KBM-7 (cell line): ENCODE results near the gene TBCC.
"Not testable (repeated sequence)": the region's sequence is repeated elsewhere in the genome, so short reads cannot be mapped to it uniquely, and the experiment has no call there.

ENCODE experiments used
- DNase-seq: peaks from one replicate; pipeline ENCODE4 v3.0.0-alpha.2; 2015
- in situ Hi-C: fragments of 300-500 bp; cut with MboI; formaldehyde crosslinking; loops from 2 replicates; pipeline ENCODE4 v1.14.3; 2020; ENCODE audit warnings: low sequenced_read_pairs, low pct_unique_long_range_greater_than_20kb, mixed read lengths

The TBCC gene

GRCh38 chr6:42744351-42744893 is 1.5 kb downstream of the TBCC start:
- in situ Hi-C loops = no loop called here
- DNase-seq = no peak

DNA sequence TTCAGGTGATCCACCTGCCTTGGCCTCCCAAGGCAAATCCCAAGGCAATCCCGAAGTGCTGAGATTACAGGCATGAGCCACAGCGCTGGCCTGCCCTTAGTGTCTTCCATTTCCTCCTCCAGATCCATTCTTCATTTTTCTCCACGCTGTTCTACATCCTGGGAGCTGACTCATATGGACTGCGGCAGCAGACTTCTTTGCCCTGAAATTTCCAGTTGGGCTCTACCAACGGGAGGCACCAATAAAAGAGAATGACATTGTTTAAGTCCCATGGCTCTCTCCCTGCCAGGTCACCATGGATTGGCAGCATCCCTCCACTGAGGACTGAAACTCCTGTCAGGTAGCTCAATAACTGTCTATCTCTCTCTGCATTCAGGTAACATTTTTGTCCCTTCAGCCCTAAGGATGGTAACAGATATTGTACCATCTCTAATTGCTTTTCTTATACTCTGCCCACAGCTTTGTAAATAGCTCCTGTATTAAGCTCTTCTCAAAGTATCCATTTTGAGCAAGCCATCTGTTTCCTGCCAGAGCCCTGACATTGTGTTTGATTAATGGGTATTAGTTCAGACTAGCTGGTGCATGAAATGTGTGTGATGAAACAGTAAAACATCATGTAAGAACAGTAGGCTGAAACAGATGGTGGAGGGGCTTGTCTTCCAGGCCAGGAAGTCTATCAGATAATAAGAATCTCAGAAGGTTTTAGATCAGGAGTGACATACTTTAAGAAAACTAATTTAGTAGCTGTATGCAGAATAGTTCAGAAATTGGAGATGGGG is 3.6 kb downstream of the TBCC start:
- in situ Hi-C loops = no loop called here
- DNase-seq = peak; percentile 88

- DNase-seq = no peak
- in situ Hi-C loops = no loop called here
Measured at GRCh38 chr6:42740725-42741124, 5.2 kb downstream of the TBCC start.

GRCh38 chr6:42735976-42736375 is 9.9 kb downstream of the TBCC start:
- DNase-seq = no peak
- in situ Hi-C loops = no loop called here

GRCh38 chr6:42733867-42734481 is 11.9 kb downstream of the TBCC start:
- peak; percentile 85 for DNase-seq
- in situ Hi-C loops = not testable (repeated sequence)

- DNase-seq = no peak
- in situ Hi-C loops = no loop called here
Measured at GRCh38 chr6:42729731-42730130, 16.2 kb downstream of the TBCC start.

DNA sequence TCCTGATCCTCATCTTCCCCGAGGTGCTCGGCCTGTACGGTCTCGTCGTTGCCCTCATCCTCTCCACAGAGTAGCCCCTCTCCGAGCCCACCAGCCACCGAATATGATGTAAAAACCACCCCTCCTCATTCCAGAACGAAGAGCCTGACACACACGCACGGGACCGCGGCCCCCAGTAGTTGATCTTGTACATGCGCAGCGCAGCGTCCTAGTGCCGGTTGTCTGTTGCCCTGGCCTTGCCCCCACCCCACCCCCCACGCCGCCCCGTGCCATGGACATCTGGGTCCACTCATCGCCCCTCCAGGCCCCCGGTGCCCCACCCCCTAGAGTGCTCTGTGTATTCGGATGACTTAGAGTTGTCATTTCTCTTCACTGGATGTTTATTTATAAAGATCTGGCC is 18.3 kb downstream of the TBCC start:
- no peak for DNase-seq

GRCh38 chr6:42727087-42727611 is 18.8 kb downstream of the TBCC start:
- DNase-seq = no peak
- in situ Hi-C loops = no loop called here

More for the DNA sequence above, 18.3 kb downstream of the TBCC start:
- in situ Hi-C loops = no loop called here

GRCh38 chr6:42726485-42727086 is 19.3 kb downstream of the TBCC start:
- peak; percentile 92 for DNase-seq
- in situ Hi-C loops = no loop called here

DNA sequence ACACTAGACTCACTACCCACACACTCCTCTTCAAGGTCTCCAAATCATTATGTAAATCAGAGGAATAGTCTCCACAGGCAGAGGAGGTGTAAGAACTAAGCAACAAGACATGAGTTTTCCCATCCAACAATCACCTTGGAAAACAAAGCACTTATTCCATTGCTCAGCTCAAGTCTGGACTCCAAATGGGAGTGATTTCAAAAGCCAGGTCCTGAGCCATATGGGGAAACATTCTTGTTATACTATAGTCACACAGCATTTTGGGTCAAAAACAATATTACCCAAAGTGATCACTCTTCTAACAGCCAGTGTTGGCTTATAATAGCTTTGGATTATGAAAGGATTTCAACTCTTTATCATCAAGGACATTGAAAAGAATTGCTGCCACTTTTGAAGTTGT is 19.9 kb downstream of the TBCC start:
- DNase-seq = no peak
- in situ Hi-C loops = no loop called here

GRCh38 chr6:42724825-42725224 is 21.1 kb downstream of the TBCC start:
- DNase-seq = no peak
- in situ Hi-C loops = no loop called here

DNA sequence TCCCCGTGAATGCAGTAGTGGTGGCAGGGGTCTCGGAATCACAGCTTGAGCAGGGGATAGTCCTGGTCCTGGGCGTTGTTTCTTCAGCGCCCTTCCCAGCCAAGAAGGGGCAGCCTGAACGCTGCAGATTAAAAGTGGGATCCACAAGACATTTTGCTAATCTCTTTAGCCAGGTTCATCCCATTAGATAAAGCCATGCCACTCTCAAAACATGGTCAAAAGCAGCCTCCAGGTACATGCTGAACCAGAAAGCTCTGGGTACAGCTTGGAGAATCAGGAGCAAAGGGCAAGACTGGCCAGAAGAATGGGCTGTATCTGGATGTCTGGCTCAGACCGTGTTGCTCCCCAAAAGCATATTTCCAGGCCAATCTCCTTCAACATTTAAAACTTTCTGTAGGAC is 23.4 kb downstream of the TBCC start, which contains the start of gene PRPH2:
PRPH2 (minus strand) TSS at position 101 of the 400 bp plus-strand sequence. CDS start 263 bp downstream, outside the sequence.
- DNase-seq = no peak
- in situ Hi-C loops = no loop called here

GRCh38 chr6:42720739-42721138 is 25.2 kb downstream of the TBCC start:
- in situ Hi-C loops = no loop called here
- no peak for DNase-seq

- DNase-seq = no peak
- in situ Hi-C loops = no loop called here
Measured at GRCh38 chr6:42715871-42716270, 30.0 kb downstream of the TBCC start.

DNA sequence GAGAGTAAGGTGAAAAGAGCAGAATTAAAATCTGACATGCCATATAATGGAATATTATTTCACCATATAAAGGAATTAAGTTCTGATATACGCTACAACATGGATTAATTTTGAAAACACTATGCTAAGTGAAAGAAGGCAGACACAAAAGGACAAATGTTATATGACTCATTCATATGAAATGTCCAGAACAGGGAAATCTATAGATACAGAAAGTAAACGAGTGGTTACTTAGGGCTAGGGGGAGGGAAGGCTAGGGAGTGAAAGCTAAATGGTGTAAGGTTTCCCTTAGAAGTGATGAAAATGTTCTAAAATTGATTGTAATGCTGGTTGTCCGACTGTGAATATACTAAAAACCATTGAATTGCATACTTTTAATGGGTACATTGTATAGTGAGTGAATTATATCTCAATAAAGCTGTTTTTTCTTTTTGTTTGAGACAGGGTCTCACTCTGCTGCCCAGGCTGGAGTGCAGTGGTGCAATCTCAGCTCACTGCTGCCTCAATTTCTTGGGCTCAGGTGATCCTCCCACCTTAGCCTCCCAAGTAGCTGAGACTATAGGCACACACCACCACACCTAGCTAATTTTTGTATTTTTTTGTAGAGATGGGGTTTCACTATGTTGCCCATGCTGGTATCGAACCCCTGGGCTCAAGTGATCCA is 31.7 kb downstream of the TBCC start:
- DNase-seq = no peak
- in situ Hi-C loops = no loop called here

DNA sequence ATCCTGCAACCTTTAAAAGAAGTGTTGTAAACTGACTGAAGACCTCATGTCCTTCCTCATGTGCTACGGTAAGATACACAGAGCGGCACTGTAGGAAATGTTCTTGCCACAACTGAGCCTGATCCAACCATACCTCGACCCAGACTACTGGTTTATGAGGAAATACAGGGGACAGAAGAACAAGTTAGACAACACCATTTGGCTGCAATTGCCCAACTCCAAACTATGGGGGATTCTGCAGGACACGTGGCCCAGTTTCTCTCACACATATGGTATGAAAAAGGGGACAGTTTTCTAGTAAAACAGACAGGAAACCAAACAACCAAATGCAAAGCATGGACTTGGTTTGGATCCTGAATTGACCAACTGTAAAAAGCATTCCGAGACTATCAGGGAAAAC is 34.0 kb downstream of the TBCC start:
- in situ Hi-C loops = no loop called here
- no peak for DNase-seq

GRCh38 chr6:42710316-42710715 is 35.6 kb downstream of the TBCC start:
- peak; percentile 49 for DNase-seq

GRCh38 chr6:42709871-42710270 is 36.0 kb downstream of the TBCC start:
- in situ Hi-C loops = no loop called here
- no peak for DNase-seq

More at GRCh38 chr6:42710316-42710715, 35.6 kb downstream of the TBCC start:
- in situ Hi-C loops = no loop called here

DNA sequence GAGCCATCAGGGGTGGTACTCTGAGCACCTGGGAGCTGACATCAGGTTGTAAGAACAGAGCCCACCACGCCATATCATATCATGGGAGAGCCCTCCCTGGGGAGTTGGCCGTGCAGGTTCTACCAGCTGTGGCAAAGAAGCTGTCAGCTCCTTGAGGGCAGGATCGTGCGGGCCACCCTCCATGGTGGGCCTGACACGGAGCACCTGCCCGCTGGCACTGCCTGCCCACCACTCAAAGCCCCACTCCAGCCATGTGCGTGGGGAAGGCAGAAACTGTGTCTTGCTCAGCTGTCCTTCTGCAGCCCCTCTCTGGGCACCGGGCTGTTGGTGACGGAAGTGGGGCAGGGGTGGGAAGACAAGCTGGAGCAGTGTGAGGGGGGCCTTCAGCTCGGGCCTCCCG is 37.8 kb downstream of the TBCC start:
- DNase-seq = no peak
- in situ Hi-C loops = no loop called here
